HG02763 (cell line): ENCODE data around the gene PPP1R14D.
A peak's percentile ranks its signal among the peaks of the same experiment; 100 is the strongest.

Experiments
- ATAC-seq: cut with Tn5 transposase; IDR thresholded peaks from one replicate; pipeline ENCODE4 v1.9.1; 2021; ENCODE audit warnings: mild to moderate bottlenecking, moderate library complexity; ENCODE audit not compliant: unreplicated experiment

PPP1R14D gene

DNA sequence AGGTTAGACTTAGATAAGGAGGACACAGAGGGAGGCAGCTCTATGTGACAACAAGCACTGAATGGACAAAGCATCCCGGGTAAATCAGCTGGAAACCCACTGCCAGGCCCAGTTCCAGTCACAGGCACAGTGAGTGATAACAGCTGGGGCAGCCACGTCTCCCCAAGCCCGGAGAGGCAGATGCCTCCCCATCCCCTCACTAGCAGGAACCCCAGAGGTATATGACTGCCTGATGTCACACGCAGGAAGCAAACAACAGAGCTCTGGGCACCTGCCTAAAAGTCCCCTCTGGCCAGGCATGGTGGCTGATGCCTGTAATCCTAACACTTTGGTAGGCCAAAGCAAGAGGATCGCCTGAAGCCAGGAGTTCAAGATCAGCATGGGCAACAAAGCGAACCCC, 40.5 kb downstream of the PPP1R14D start:
- ATAC-seq: no peak

- ATAC-seq: no peak
These were observed 41.1 kb downstream of the PPP1R14D start for GRCh38 chr15:40787344-40787841.

GRCh38 chr15:40785814-40786213, 42.7 kb downstream of the PPP1R14D start:
- ATAC-seq: no peak

DNA sequence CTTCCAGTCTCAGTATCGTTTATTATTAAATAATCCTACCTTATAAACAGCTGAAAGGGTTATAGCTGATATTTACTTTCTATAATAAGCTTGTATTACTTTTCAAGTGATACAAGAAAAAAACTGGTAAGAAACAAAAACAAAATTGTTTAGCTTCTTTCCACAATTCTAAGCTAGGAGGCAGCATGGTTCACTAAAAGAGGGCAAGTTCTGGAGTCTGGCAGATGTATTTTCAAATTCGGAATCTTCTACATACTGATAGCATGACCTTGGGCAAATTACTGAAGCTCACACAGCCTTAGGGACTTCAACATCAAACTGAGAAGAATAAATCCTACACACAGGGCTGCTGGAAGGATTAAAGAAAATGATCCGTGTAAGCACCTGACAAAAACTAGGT, 43.3 kb downstream of the PPP1R14D start:
- no peak for ATAC-seq

GRCh38 chr15:40782609-40783227, 45.8 kb downstream of the PPP1R14D start:
- peak; percentile 84 for ATAC-seq

GRCh38 chr15:40776537-40777141, 51.9 kb downstream of the PPP1R14D start:
- ATAC-seq: no peak

DNA sequence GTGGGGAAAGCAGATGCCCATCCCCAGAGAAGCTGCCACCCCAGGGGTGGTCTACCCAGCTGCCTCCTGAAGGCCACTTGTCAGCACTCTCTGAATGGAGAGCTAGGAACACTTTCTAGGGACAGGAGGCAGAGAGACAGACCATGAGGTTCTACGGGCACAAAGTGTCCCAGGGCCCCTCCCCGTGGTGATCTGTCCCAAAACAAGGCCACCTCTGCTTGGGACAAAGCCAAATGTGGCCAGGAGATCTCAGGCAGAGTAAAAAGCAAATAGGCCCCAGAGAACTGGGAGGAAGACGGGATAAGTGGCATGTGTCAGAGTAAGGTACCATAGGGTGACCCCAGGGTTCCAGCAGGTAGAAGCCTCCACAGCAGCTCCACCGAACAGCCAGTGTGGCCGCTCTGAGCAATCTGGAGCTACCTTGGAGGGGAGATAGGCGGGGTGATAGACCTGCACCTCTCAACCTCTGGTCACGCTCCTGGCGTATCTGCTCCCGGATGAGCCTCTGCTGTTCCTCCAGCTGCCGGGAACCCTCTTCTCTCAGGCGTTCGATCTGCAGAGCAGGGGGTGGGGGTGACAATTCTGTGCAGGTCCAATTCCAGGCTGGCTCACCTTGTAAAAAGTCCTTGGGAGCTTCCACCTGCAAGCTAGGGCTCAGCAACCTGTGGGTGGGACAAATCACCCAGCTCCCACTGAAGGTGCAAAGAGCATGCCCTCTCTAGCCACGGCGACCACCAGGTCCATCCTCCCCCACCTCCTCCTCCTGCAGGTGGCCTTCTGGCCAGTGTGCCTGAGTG, 52.6 kb downstream of the PPP1R14D start:
- no peak for ATAC-seq

- ATAC-seq: no peak
These were observed 53.5 kb downstream of the PPP1R14D start for GRCh38 chr15:40775007-40775406.

DNA sequence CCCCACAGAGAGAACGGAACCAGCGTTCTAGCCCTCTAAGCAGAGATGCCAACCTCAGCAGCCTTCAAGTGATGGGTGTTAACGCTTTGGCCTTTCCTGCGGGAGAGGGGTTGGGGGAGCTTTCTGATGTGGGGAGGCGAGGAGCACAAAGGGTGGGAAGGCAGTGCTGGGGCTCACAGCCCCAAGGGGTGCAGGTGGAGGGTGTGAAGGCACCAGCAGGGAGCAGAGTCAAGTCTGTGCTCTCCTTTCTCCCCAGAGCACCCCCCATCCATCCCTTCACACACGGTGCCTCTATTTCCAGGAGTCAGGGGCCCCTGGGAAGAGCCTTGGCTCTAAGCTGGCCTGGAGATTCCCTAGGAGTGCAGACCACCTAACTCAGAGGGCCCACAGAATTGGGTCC, 54.6 kb downstream of the PPP1R14D start:
- ATAC-seq: no peak

DNA sequence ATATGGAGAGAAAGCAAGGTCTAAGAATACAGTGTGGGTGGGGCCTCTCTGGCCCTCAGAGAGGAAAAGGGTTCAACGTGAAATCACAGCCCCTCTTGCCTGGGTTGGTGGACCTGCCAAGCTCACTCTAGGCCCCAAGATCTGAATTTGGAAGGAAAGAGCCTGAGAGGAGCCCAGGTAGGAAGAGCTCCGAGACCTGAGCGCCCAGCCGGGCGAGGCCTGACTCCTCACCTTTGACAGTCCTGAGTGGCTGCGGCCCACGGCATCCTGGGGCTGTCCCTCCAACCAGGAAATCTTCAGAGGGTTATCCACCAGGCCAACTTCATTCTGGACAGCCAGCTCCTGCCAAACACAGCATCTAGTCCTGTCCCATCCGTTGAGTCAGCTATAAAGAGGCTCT, 55.0 kb downstream of the PPP1R14D start:
- no peak for ATAC-seq

DNA sequence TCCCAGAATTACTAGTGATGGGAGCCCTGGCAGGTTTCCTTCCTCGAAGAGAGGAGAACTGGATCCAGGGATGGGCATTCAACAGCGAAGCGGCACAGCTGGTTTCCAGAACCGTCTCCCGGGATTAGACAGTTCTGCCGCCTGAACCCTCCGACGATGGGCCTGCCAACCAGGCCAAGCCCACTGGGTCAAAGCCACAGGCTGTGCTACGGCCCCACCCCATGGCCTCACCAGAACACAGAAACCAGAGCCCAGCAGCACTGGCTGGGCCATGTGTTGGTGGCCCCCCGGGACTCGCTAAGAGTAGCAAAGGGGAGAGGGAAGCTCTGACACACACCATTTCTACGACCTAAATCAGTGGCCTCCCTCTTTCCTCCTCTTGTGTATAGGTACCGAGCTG, 56.5 kb downstream of the PPP1R14D start:
- no peak for ATAC-seq

DNA sequence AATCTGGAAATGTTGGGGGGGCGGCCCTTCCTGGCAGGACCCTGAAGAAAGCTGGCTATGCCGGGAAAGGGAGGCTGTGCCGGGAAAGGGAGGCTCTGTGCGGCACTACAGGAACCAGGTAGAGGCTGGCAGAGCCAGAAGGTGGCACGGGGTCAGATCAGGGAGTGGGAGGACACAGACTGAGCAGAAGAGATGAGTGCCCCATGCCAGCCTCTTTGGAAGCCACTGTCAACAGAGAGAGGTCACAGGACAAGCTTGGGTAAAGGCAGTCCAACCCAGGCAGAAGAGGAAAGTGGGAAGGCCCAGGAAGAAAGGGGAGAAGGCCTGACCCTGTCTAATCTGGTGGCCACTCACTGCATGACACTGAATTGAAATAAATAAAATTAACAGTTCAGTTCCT, 57.3 kb downstream of the PPP1R14D start:
- no peak for ATAC-seq

DNA sequence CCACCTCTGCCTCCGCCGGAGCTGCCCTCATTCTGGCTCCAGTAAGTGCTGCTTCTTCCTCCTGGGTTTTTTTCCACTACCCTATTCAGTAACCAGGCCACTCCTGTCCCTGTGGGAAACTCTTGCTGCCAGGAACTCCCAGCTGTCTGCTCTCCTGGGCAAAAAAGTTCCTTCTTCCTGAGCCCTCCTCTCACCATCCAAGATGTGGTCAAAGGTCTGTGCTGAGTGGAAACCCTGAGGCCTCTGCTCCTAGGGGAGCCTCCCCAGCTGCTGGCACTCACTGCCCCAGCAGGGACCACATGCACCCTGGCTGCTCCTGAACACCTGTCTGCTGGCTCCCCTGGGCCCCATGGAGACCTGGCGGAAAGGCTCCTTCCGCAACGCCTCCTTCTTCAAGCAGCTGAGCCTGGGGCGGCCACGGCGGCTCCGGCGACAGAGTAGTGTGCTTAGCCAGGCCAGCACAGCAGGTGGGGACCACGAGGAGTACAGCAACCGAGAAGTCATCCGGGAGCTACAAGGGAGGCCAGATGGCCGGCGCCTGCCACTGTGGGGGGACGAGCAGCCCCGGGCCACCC, 58.3 kb downstream of the PPP1R14D start:
- ATAC-seq: no peak

- peak; percentile 40 for ATAC-seq
These were observed 59.0 kb downstream of the PPP1R14D start, which contains the start of gene C15orf62 for GRCh38 chr15:40769274-40770146. C15orf62 (plus strand) TSS chr15:40769980; CDS start chr15:40770496, 516 bp downstream.

GRCh38 chr15:40768521-40769273, 59.8 kb downstream of the PPP1R14D start:
- no peak for ATAC-seq

DNA sequence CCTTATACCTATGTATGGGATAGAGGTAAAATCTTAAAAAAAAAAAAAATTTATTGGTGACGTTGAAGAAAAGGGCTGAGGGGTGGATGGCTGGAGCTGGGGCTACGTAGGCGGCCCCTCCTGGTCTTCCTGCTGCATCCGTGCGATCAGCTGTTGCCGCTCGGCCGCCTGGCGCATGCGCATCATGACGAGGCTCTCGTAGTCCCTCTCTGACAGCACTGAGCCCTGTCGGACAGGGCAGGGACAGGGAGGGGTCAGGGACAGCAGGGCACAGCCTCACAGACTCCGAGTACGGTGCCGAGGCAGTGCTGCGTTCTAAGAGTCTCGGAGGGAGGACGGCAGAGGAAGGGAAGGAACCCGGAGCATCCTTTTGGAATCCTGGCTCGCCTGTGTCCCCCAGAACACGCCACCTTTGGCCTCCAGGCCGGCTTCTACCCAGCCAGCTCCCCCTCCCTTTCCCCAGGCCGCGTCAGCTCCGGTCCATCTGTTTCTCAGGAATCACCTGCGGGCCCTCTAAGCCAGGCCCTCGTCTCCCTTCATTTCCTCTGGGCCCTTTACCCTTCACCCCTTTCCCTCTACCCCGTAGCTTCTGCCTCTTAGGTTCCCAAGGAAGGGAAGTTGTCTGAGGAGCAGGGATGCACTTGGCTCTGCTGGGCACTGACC, 60.5 kb downstream of the PPP1R14D start:
- no peak for ATAC-seq

GRCh38 chr15:40766906-40767837, 61.3 kb downstream of the PPP1R14D start:
- no peak for ATAC-seq

DNA sequence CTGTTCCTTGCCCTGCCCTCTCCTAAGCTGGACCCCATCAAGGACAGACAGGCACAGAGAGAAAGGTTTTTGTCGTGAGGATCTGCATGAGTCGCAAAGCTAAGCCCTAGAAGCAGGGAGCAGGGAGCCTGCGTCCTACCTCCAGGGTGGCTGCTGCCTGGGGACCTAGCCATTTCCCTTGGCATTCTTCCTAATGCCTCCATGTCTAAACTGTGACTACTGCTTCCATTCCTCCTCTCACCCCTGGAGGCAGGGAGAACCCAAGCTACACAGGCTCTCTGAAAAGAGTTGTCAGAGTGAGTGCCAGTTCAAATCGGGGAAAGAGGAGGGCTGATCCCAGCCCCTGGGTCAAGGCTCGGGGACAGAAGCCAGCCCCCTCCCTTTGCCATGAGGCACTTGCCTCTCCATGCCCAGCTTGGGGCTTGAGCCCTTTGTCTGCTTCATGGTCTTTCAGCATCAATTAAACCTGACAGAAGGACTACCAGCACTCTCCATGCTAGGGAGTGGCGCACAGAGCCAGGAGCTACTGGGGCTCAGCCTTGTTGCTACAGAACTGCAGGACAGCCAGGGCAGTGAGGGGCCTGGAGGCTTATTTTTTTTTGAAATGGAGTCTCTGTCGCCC, 62.2 kb downstream of the PPP1R14D start:
- ATAC-seq: no peak
